ENCODE data around the gene AGXT.

AGXT gene

GRCh38 chr2:240886678-240887609 is 18.3 kb downstream of the AGXT start:
- no peak for DNase-seq (ENCODE audit: low read depth)

DNA sequence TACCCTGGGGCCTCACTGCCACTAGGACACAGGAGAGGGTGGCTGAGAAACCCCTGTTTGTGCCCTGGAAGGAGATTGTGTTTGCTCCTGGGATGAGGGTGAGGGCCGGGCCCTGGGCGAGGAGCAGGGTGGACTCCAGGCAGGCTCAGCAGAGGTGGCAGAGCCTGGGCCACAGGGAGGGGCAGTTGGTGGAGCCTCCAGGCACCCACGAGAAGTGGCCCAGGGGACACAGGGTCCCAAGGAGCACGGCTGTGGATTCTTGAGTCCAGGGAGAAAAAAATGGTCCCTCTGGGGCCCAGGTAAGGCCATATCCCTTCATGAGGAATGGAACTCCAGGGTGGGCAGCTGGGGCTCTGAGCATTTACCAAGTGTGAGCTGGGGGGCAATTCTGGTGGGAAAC is 19.0 kb downstream of the AGXT start:
- DNase-seq (ENCODE audit: low read depth), result no peak

DNA sequence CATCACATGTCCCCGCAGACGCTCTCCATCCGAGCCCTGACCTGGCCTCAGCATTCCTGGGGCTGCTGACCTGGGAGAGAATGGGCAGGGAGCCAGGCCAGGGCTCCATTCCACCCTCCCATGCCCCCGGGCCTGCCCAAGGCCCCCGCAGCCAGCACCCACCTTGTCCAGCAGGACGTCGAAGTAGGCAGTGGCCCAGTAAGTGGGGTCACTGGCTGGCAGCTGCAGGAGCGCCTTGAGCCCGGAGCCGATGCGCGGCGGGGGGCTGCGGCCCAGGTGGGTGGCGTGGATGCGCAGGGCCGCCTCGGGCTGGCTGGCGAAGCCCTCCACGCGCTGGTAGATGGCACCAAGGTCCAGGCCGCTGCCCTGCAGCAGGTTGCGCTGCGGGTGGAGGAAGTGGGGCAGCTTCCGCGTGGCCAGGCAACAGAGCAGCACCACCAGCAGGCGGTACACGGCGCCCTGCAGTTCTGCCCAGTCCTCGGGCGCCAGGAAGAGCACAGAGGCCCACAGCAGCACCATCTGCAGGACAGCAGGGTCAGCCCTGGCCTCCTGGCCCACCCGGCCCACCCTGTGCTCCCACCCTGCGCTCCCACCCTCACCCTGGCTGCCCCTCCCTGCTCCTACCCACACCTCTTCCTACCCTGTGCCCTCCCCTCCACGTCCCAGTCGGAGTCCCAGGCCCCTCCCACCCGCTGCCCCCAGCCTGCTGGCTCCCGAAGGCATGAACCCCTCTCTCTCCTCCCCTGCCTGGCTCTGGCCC is 19.7 kb downstream of the AGXT start:
- no peak for DNase-seq (ENCODE audit: low read depth)

DNA sequence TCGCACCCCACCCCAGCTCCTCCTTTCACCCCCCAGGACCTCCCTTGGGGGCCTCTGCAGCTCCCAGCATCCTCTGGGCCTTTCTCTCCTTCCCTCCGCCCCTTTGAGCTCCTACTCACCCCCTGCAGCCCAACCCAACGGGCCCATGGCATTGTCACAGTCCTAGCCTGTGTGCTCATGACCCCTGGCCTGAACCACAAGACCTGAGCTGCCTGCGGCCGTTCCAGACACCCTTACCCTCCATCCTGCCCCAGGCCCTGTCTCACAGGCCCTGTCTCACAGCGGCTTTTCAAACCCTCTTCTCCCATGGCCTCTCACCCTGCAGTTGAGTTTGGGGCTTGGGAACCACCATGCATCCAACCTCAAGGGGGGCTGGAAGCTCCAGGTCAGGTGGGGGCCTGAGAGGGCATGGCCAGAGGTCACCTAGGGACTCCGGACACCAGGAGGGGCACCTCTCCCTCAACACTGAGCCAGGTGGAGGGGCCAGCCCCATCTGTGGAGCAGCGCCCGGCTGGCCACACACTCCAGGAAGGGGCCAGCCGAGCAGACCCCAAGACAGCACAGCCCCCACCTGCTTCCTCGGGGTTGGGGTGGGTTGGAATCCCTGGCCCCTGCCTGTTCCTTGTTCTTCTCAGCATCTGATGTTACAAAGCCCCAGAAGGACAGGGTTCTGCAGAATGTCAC is 20.4 kb downstream of the AGXT start:
- DNase-seq (ENCODE audit: low read depth), result no peak

DNA sequence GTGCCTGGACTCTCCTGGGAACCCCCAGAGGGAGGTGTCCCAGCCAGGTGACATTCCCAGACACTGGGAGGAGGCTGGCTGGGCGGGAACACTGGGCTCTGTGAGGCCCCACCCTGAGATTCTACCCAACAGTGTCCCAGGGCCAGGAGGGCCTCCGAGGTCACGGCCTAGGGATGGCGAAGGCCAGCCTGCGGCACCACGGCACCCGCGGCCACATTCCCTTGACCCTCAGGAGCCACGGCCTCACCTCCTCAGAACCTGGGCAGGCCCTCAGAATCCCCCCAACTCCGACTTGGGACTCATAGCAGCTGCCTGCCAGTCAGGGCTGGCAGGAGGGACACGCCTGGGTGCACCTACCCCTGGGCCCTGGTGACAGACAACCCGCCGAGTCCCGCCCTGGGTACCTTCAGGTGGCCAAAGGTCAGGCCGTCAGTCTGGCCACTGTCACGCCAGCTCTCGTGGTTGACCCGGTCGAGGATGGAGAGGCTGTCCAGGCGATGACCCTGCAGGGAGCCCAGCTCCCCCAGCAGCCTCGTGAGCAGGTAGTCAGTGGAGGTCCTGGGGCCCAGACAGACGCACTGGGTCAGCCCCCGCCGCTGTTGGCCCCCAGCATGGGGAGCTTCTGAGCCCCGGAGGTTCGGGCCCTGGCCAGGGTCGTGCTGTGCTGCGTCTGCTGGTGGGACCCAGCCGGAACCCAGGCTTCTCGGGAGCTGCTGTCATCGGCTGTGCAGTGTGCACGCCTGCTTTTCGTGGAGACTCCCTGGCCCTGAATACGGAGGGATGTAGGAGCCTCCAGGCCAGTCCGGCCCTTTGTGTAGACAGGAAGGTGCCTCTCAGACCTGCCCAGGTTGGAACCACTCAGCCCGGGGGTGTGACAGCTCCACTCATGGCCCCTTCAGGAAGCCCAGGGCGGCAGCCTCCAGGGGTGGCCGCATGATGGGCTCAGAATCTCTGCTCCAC is 21.3 kb downstream of the AGXT start:
- no peak for DNase-seq (ENCODE audit: low read depth)

DNA sequence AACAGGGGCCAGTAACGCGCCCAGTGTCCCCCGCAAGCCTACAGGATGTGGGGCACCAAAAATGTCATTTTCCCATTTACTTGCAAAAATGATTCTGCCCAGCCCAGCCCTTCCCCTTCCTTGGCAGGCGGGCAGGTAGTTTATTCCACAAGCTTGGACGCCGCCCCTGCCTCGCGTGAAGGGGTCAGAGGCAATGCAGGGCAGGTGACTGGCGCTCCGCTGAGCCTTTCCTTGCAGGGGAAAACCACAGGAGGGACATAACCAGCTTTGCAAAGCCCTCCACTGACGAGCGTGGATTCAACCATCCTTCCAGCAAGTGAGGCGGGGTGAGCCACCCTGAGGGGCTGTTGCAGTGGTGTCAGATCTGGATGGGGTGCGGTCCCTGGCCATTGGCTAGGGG is 22.1 kb downstream of the AGXT start:
- DNase-seq (ENCODE audit: low read depth), result no peak

DNA sequence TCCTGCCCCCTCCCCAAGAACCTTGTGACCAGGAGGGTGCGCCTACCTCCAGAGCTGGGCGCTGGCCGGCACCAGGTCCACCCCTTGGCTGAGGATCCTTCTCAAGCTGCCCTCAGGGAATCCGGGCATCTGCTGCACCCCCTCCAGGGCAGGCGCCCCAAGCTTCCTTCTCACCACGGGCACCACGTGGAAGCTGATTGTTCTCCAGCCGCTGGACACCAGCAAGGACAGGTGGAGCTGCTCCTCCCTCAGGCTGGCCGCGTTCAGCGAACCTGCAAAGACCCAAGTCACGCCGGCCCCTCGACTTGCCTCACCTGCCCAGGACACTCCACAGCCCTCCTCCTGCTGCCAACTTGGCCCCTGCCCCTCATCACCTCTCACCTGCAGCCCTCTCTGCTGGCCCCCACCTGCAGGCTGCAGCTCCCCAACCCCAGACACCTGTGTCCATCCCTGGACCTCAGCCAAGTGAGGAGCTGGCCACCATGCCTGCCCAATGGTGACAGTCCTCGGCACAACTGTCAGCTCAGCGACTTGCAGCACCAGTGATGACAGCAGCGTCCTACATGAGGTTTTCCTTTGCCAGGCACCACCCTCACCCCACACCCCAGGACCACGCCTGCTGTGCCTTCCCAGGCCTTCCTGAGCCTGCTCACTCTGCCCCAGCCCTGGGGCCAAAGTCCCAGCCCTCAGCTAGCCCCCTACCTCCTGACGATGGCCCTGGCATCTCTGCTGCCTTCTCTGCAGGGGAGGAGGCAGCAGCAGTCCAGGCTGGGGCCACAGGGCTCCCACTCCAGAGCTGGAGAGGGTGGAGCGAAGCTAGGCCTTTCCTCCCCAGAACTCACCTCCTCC is 23.1 kb downstream of the AGXT start:
- DNase-seq (ENCODE audit: low read depth), result no peak

- DNase-seq (ENCODE audit: low read depth), result no peak
These were observed 23.7 kb downstream of the AGXT start for GRCh38 chr2:240892356-240892755.

DNA sequence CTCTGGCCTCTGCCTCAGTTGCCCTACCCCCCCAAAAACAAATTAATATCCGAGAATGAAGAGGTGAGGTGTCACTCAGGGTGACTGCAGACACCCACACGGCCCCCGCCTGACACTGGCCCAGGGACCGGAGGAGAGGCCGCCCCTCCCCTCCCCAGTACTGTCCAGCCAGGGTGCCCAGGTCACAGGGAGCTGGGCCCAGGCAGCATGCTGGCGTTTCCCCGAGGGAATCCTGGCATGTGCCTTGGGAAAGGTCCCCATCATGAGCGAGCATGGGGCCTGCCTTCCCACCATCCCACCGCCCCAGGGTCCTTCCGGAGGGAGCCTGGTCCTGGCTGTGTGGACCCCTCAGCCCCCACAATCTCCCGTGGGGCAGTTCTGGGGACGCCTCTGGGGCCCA is 24.3 kb downstream of the AGXT start:
- DNase-seq (ENCODE audit: low read depth), result no peak

GRCh38 chr2:240893363-240893844 is 24.8 kb downstream of the AGXT start:
- no peak for DNase-seq (ENCODE audit: low read depth)

- DNase-seq (ENCODE audit: low read depth), result no peak
These were observed 25.4 kb downstream of the AGXT start for GRCh38 chr2:240894006-240894405.

DNA sequence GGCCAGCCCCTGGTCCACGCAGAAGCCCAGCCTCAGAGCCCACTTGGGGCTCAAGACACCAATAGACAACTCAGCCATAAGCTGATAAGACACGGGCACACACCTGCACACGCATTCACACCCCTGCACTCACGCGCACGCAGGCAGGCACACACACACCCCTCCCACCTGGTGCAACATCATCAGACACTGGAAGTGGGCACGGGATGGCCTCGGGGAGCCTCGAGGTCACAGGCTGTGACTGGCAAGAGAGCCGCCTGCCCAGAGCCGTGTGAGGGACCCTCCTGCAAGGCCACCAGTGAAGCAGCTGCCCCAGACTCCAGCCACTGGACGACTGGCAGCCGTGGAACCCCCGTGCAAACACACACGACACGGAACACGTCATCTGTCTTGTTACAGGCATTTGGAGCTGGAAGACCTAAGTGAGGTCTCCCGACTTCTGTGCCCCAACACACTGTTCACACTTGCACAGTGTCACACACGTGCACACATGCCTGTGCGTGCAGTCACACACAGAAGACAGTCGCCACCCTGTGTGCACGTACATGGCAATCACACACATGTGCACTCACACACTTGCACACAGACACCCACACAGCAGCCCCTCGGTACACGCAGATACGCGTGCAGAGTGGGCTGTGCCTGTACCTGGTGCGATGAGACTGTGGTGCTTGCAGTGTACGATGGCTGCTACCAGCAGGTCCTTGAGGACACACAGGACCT is 26.4 kb downstream of the AGXT start:
- no peak for DNase-seq (ENCODE audit: low read depth)

- no peak for DNase-seq (ENCODE audit: low read depth)
These were observed 27.2 kb downstream of the AGXT start, which contains the start of gene MAB21L4 for GRCh38 chr2:240895656-240896388. TSS of gene MAB21L4 (minus strand) at chr2:240896156. CDS start at chr2:240895997, 159 bp downstream.

GRCh38 chr2:240896394-240896793 is 27.8 kb downstream of the AGXT start:
- DNase-seq (ENCODE audit: low read depth), result no peak

GRCh38 chr2:240896871-240897692 is 28.5 kb downstream of the AGXT start:
- DNase-seq (ENCODE audit: low read depth), result no peak

GRCh38 chr2:240898108-240898730 is 29.6 kb downstream of the AGXT start:
- DNase-seq (ENCODE audit: low read depth), result no peak

DNA sequence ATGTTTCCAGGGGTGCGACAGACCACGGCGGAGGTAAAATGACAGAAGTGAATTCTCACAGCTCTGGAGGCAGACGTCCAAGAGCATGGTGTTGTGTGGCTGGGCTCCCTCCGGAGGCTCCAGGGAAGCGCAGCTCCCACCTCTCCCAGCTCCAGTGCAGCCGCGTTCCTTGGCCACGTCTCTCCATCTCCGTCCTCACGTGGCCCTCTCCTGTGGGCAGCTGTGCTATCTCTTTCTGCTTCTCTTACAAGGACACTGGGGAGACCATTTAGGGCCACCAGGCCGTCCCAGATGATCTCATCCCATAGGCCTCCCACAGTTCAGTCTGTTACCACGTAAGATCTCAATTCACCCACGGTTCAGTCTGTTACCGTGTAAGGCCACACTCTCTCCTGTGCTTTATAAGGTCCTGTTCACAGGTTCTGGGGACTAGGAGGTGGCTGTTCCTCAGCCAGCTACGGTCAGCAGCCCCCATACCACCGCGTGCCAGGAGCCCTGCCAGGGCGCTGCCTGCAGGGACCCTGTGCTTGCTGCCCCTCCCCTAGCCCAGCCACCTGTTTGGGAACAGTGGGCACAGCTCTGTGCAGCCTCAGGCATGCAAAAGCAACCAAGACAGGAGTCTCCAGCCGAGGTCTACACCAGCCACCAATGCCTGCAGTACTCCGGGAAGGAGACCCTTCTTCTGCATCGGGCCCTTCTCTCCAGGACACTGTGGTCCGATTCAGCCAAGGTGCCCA is 30.3 kb downstream of the AGXT start:
- no peak for DNase-seq (ENCODE audit: low read depth)
